ENCODE data around the gene CLIC3. TPM values are rescaled to one million over a fixed set of nuclear protein-coding genes. Genes with fewer than 3 reads are reported as not detected.

CLIC3 gene
- total RNA-seq, 4 donors from 2014 or later = 2.5 to 3.8 TPM; not detected in 2

DNA sequence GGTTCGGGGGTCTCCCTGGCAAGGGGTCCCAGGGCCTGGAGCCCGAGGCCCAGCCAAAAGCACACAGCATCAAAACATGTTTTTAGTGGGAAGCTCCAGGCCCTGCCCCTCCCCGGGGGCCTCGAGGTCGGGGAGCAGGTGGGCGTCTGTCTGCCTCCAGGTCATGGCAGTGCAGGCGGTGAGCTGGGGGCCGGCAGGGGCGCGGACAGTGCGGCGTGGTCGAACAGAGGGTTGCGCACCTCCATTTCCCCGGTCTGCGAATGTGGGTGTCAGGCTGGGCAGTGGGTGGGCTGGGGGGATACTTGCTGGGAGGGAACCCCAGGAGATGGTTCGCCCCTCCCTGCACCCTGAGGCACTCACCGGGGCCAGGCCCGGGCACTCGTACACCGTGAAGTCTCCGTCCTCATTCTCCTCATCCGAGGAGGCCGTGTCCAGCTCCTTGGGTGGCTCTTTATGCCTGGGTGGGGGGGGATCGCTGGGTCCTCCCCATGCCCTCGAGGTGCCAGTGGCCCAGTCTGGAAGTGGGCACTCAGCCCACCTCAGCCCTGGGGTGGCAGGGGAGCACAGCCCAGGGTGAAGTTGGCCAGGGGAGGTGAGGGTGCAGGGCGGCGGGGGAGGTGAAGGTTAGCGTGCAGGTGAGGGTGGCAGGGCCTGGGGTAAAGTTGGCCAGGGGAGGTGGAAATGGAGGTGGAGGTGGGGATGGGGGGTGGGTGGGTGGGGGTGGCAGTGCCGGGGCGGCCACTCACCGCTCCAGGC, 43.4 kb upstream of the CLIC3 start:
- H3K36me3 ChIP-seq = no peaks in the 10 kb centered on the region
- H3K4me1 ChIP-seq = peaks cover 15 to 24% (median 19%) of the 10 kb centered on the region in 4 donors
- in situ Hi-C loops (cut with MboI; ENCODE audit: low pct_ligation_motif_present in 1 of 4, low pct_unique_long_range_greater_than_20kb in 1 of 4, low sequenced_read_pairs in 3 of 4) = loop anchor here (10.0 to 25.0 kb wide), 2 partner anchors 252 to 255 kb away; partner anchors contain the start of genes CCDC183 (in 2 of the 4) and TMEM141 (in 2 of the 4)
- TF ChIP-seq EP300 (IDR thresholded peaks at IDR 0.05; ENCODE audit: low read depth) (no peak), POLR2AphosphoS5 (IDR thresholded peaks at IDR 0.05) (no peak)
- TF ChIP-seq, protein P1, sequence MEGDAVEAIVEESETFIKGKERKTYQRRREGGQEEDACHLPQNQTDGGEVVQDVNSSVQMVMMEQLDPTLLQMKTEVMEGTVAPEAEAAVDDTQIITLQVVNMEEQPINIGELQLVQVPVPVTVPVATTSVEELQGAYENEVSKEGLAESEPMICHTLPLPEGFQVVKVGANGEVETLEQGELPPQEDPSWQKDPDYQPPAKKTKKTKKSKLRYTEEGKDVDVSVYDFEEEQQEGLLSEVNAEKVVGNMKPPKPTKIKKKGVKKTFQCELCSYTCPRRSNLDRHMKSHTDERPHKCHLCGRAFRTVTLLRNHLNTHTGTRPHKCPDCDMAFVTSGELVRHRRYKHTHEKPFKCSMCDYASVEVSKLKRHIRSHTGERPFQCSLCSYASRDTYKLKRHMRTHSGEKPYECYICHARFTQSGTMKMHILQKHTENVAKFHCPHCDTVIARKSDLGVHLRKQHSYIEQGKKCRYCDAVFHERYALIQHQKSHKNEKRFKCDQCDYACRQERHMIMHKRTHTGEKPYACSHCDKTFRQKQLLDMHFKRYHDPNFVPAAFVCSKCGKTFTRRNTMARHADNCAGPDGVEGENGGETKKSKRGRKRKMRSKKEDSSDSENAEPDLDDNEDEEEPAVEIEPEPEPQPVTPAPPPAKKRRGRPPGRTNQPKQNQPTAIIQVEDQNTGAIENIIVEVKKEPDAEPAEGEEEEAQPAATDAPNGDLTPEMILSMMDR (IDR thresholded peaks at IDR 0.05) = no peak
- DNase-seq = no peak
- intact Hi-C loops (cut with DNase I; ENCODE audit: low total_unique reads) = no loop called here
- no peaks in the 10 kb centered on the region for H3K9me3 ChIP-seq
- no peak overlapping the region for H3K4me3 ChIP-seq
- 91% methylated on average over 32 of the region's 32 CpGs; no CpG with 5 or more reads in 1 of the 2 donors for WGBS, 2 donors (ENCODE audit: low coverage in 1 of 2)
- no peak overlapping the region for H3K27ac ChIP-seq
- H3K27me3 ChIP-seq = peaks cover 15% of the 10 kb centered on the region

DNA sequence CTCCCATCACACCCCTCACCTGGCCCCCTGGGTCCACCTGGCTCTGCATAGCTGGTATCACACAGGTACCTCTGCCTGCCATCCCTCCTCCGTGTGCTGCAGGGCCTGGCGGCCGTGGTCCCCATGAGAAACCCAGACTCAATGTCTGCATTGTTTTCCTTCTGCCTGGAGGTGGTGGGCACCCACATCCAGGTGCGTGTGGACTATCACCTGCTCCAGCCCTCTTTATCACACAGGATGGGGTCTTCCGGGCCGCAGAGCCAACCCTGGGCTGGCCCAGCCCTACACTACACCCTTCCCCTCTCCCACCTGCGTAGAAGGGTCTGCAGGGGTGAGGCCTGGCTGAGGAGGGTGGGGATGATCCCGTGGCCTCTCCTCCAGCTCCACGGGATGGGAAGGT, 42.5 kb upstream of the CLIC3 start:
- Histone ChIP-seq H3K36me3 (no peaks in the 10 kb centered on the region), H3K27me3 (peaks cover 6% of the 10 kb centered on the region), H3K4me1 (peaks cover 10 to 21% (median 16%) of the 10 kb centered on the region in 4 donors), H3K9me3 (no peaks in the 10 kb centered on the region), H3K27ac (no peak overlapping the region), H3K4me3 (no peak overlapping the region)
- in situ Hi-C loops (cut with MboI; ENCODE audit: low pct_ligation_motif_present in 1 of 4, low pct_unique_long_range_greater_than_20kb in 1 of 4, low sequenced_read_pairs in 3 of 4) = loop anchor here in 3 of 4 donors (10.0 to 25.0 kb wide), 2 partner anchors 252 to 254 kb away; partner anchors contain the start of genes CCDC183 (in 2 of the 3) and TMEM141 (in 2 of the 3)
- no peak for DNase-seq
- intact Hi-C loops (cut with DNase I; ENCODE audit: low total_unique reads) = no loop called here
- 60 to 85% methylated on average over 2 to 9 of the region's 9 CpGs for WGBS, 2 donors (ENCODE audit: low coverage in 1 of 2)
- no peak for TF ChIP-seq EP300 (IDR thresholded peaks at IDR 0.05; ENCODE audit: low read depth)
- TF ChIP-seq, protein P1 (IDR thresholded peaks at IDR 0.05) = no peak
- no peak for TF ChIP-seq POLR2AphosphoS5 (IDR thresholded peaks at IDR 0.05)
- TF ChIP-seq POLR2A (IDR thresholded peaks at IDR 0.05) = no peak

DNA sequence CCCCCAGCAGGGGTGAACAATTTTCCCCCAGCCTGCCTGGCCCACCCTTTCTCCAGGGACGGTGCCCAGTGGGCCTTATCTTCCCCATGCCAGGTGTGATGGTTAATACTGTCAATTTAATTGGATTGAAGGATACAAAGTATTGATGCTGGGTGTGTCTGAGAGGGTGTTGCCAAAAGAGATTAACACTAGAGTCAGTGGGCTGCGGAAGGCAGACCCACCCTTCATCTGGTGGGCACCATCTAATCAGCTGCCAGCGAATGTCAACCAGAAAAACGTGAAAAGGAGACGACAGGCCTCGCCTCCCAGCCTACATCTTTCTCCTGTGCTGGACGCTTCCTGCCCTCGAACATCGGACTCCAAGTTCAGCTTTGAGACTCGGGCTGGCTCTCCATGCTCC, 41.1 kb upstream of the CLIC3 start:
- 80 to 85% methylated on average over 5 to 10 of the region's 10 CpGs for WGBS, 2 donors (ENCODE audit: low coverage in 1 of 2)
- no peaks in the 10 kb centered on the region for H3K27me3 ChIP-seq
- no peaks in the 10 kb centered on the region for H3K36me3 ChIP-seq
- no peak overlapping the region for H3K27ac ChIP-seq
- no peak overlapping the region for H3K4me3 ChIP-seq
- no peak for DNase-seq
- TF ChIP-seq, protein P1 (IDR thresholded peaks at IDR 0.05) = no peak
- no peak for TF ChIP-seq POLR2A (IDR thresholded peaks at IDR 0.05)
- no peak for TF ChIP-seq EP300 (IDR thresholded peaks at IDR 0.05; ENCODE audit: low read depth)
- no peak for TF ChIP-seq POLR2AphosphoS5 (IDR thresholded peaks at IDR 0.05)
- peaks cover 7 to 14% (median 12%) of the 10 kb centered on the region in 4 donors for H3K4me1 ChIP-seq
- intact Hi-C loops (cut with DNase I; ENCODE audit: low total_unique reads) = no loop called here
- no peaks in the 10 kb centered on the region for H3K9me3 ChIP-seq
- in situ Hi-C loops (cut with MboI; ENCODE audit: low pct_ligation_motif_present in 1 of 4, low pct_unique_long_range_greater_than_20kb in 1 of 4, low sequenced_read_pairs in 3 of 4) = loop anchor here in 3 of 4 donors (10.0 to 25.0 kb wide), 2 partner anchors 250 to 253 kb away; partner anchors contain the start of genes CCDC183 (in 2 of the 3) and TMEM141 (in 2 of the 3)

DNA sequence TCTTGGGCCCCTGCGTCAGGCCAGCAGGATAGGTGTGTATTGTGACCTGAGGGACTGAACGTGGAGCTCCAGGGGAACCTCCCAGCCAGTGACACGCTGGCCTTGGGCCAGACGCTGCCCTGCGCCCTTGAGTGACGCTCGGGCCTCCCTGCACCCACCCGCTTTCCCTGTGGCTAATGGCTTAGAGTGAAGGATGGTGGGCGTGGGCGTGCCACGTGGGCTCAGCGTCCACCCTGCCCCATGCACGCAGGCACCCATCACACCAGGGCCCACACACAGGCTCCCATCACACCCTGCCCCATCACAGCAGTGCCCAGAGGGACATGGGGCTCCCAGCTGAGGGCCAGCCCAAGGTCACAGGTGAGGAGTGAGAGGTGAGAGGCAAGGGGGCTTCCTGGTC, 40.7 kb upstream of the CLIC3 start:
- no peak overlapping the region for H3K27ac ChIP-seq
- no peak overlapping the region for H3K4me3 ChIP-seq
- H3K27me3 ChIP-seq = no peaks in the 10 kb centered on the region
- DNase-seq = no peak
- H3K4me1 ChIP-seq = peaks cover 7 to 17% (median 12%) of the 10 kb centered on the region in 4 donors
- in situ Hi-C loops (cut with MboI; ENCODE audit: low pct_ligation_motif_present in 1 of 4, low pct_unique_long_range_greater_than_20kb in 1 of 4, low sequenced_read_pairs in 3 of 4) = loop anchor here in 3 of 4 donors (10.0 to 25.0 kb wide), 2 partner anchors 250 to 252 kb away; partner anchors contain the start of genes CCDC183 (in 2 of the 3) and TMEM141 (in 2 of the 3)
- H3K36me3 ChIP-seq = no peaks in the 10 kb centered on the region
- WGBS, 2 donors (ENCODE audit: low coverage in 1 of 2) = 62% methylated on average over 12 of the region's 13 CpGs; no CpG with 5 or more reads in 1 of the 2 donors
- intact Hi-C loops (cut with DNase I; ENCODE audit: low total_unique reads) = no loop called here
- no peak for TF ChIP-seq POLR2AphosphoS5 (IDR thresholded peaks at IDR 0.05)
- no peaks in the 10 kb centered on the region for H3K9me3 ChIP-seq
